IMR-90 (cell line): ENCODE results near the gene AGBL1. TPM values are rescaled to one million over a fixed set of nuclear protein-coding genes. Genes with fewer than 3 reads are reported as not detected.

Experiments
- ATAC-seq: fragments of 200-7000 bp; cut with Tn5 transposase; 2 replicates; pipeline ENCODE4 v1.9.1; 2020; ENCODE audit warnings: low read depth, mild to moderate bottlenecking, moderate library complexity
- BruUV-seq: library from RNA; stranded (reverse); fragments of 400-500 nt; replicated peaks from 2 replicates; lab custom pipeline; 2021; lab: Mats Ljungman, UMichigan
- CTCF ChIA-PET: fragments of 300-600 bp; formaldehyde crosslinking; extraction: SDS; loops from one replicate; lab custom pipeline; 2021; ENCODE audit warnings: antibody characterized with exemption; lab: Yijun Ruan, JAX
- POLR2A ChIA-PET: fragments of 300-600 bp; sonication (Branson Sonifier 250); formaldehyde crosslinking; loops from one replicate; lab custom pipeline; 2022; ENCODE audit warnings: antibody characterized with exemption; ENCODE audit not compliant: unreplicated experiment; lab: Charles Lee
- DNase-seq: peaks from one replicate; pipeline ENCODE4 v3.0.0; 2013
- H2AFZ ChIP-seq: replicated peaks from 2 replicates; pipeline ENCODE3; 2013; ENCODE audit warnings: low read length, mild to moderate bottlenecking; ENCODE audit not compliant: poor library complexity
- H2AK5ac ChIP-seq: 2 replicates; pipeline ENCODE4 v1.6.1; 2013; ENCODE audit warnings: low read depth, low read length, inconsistent platforms
- H2AK9ac ChIP-seq: replicated peaks from 2 replicates; pipeline ENCODE3; 2013; ENCODE audit warnings: mild to moderate bottlenecking, low read depth, low read length, moderate library complexity; ENCODE audit not compliant: poor library complexity
- H2BK120ac ChIP-seq: 2 replicates; pipeline ENCODE4 v1.6.1; 2013; ENCODE audit warnings: low read depth, low read length, inconsistent platforms
- H2BK15ac ChIP-seq: 3 replicates; pipeline ENCODE4 v1.6.1; 2013; ENCODE audit warnings: low read depth, low read length, inconsistent platforms
- H2BK20ac ChIP-seq: 2 replicates; pipeline ENCODE4 v1.6.1; 2013; ENCODE audit warnings: low read depth, mild to moderate bottlenecking, inconsistent platforms, low read length, moderate library complexity
- H2BK5ac ChIP-seq: 2 replicates; pipeline ENCODE4 v1.6.1; 2013; ENCODE audit warnings: mild to moderate bottlenecking, low read depth, low read length, inconsistent platforms; ENCODE audit not compliant: poor library complexity, severe bottlenecking
- H3K14ac ChIP-seq: replicated peaks from 2 replicates; pipeline ENCODE4 v1.6.1; 2013; ENCODE audit warnings: low read depth, low read length, inconsistent platforms
- H3K18ac ChIP-seq: 2 replicates; pipeline ENCODE4 v1.6.1; 2013; ENCODE audit warnings: low read depth, low read length, control low read depth
- H3K23ac ChIP-seq: 2 replicates; pipeline ENCODE4 v1.6.1; 2013; ENCODE audit warnings: low read depth, low read length, inconsistent platforms
- H3K27ac ChIP-seq: 2 replicates; pipeline ENCODE4 v1.5.1; 2013; ENCODE audit warnings: mild to moderate bottlenecking, control low read depth, low read length; ENCODE audit not compliant: insufficient read depth
- H3K27me3 ChIP-seq: 2 replicates; pipeline ENCODE4 v1.6.1; 2013; ENCODE audit warnings: low read length; ENCODE audit not compliant: control insufficient read depth, insufficient read depth
- H3K36me3 ChIP-seq: 2 replicates; pipeline ENCODE4 v1.6.1; 2013; ENCODE audit warnings: low read length, mixed read lengths; ENCODE audit not compliant: control insufficient read depth, insufficient read depth
- H3K4ac ChIP-seq: 2 replicates; pipeline ENCODE4 v1.6.1; 2013; ENCODE audit warnings: low read depth, low read length, inconsistent platforms
- H3K4me1 ChIP-seq: 2 replicates; pipeline ENCODE4 v1.6.1; 2013; ENCODE audit warnings: low read length, mixed read lengths; ENCODE audit not compliant: control insufficient read depth, insufficient read depth
- H3K4me2 ChIP-seq: 2 replicates; pipeline ENCODE4 v1.6.1; 2013; ENCODE audit warnings: low read depth, mild to moderate bottlenecking, control low read depth, low read length, moderate library complexity
- H3K4me3 ChIP-seq: 2 replicates; pipeline ENCODE4 v1.5.1; 2013; ENCODE audit warnings: low read depth, mild to moderate bottlenecking, control low read depth, low read length, moderate library complexity; ENCODE audit not compliant: insufficient read depth
- H3K56ac ChIP-seq: 2 replicates; pipeline ENCODE4 v1.6.1; 2013; ENCODE audit warnings: low read length, inconsistent platforms; ENCODE audit not compliant: insufficient read depth; ENCODE audit errors: extremely low read depth
- H3K79me1 ChIP-seq, 2 experiments: 2 replicates each; pipeline ENCODE4 v1.6.1; 2013; ENCODE audit warnings: low read length in 2 of 2, inconsistent platforms in 1 of 2, low read depth in 1 of 2
- H3K9ac ChIP-seq: 2 replicates; pipeline ENCODE4 v1.6.1; 2013; ENCODE audit warnings: low read depth, low read length, control low read depth
- H3K9me1 ChIP-seq: 2 replicates; pipeline ENCODE4 v1.6.1; 2013; ENCODE audit warnings: low read length, inconsistent platforms; ENCODE audit not compliant: insufficient read depth
- H3K9me3 ChIP-seq: 2 replicates; pipeline ENCODE4 v1.6.1; 2013; ENCODE audit warnings: low read length; ENCODE audit not compliant: control insufficient read depth, insufficient read depth
- H4K20me1 ChIP-seq: 2 replicates; pipeline ENCODE4 v1.6.1; 2013; ENCODE audit warnings: low read length, inconsistent platforms; ENCODE audit not compliant: insufficient read depth
- H4K5ac ChIP-seq: 2 replicates; pipeline ENCODE4 v1.6.1; 2013; ENCODE audit warnings: mild to moderate bottlenecking, low read depth, low read length, control low read depth
- H4K8ac ChIP-seq, 2 experiments: 2 replicates each; pipeline ENCODE4 v1.6.1; 2013; ENCODE audit warnings: low read depth in 2 of 2, low read length in 2 of 2, control low read depth in 1 of 2, inconsistent platforms in 1 of 2
- H4K91ac ChIP-seq: 2 replicates; pipeline ENCODE4 v1.6.1; 2013; ENCODE audit warnings: low read depth, low read length, inconsistent platforms; ENCODE audit not compliant: insufficient read depth
- BHLHE40 ChIP-seq: fragments of 150-350 bp; IDR thresholded peaks from 2 replicates; pipeline ENCODE4 v1.6.1; 2016; ENCODE audit warnings: mild to moderate bottlenecking, low read depth, low read length
- CEBPB ChIP-seq: IDR thresholded peaks from 2 replicates; pipeline ENCODE4 v1.6.1; 2012; ENCODE audit warnings: low read depth, low read length, improper control_type of control experiment
- CHD1 ChIP-seq: IDR thresholded peaks from 2 replicates; pipeline ENCODE4 v1.6.1; 2012; ENCODE audit warnings: low read depth, low read length, improper control_type of control experiment
- FOS ChIP-seq: fragments of 150-350 bp; IDR thresholded peaks from 2 replicates; pipeline ENCODE4 v1.6.1; 2016; ENCODE audit warnings: low read depth, low read length
- MAFK ChIP-seq: IDR thresholded peaks from 2 replicates; pipeline ENCODE4 v1.6.1; 2012; ENCODE audit warnings: low read depth, low read length, improper control_type of control experiment
- MAZ ChIP-seq: IDR thresholded peaks from 2 replicates; pipeline ENCODE4 v1.6.1; 2012; ENCODE audit warnings: low read depth, mild to moderate bottlenecking, low read length, improper control_type of control experiment, moderate library complexity, borderline replicate concordance
- MXI1 ChIP-seq: IDR thresholded peaks from 2 replicates; pipeline ENCODE4 v1.6.1; 2012; ENCODE audit warnings: low read depth, mild to moderate bottlenecking, low read length, moderate library complexity, borderline replicate concordance
- NFE2L2 ChIP-seq: fragments of 150-350 bp; IDR thresholded peaks from 2 replicates; pipeline ENCODE4 v1.6.1; 2016; ENCODE audit warnings: low read depth, mild to moderate bottlenecking, low read length
- RAD21 ChIP-seq: IDR thresholded peaks from 2 replicates; pipeline ENCODE4 v1.6.1; 2012; ENCODE audit warnings: low read length, improper control_type of control experiment
- RFX5 ChIP-seq: IDR thresholded peaks from 2 replicates; pipeline ENCODE4 v1.8.0; 2012; ENCODE audit warnings: low read depth, mild to moderate bottlenecking, low read length, moderate library complexity
- SMC3 ChIP-seq: fragments of 150-350 bp; IDR thresholded peaks from 2 replicates; pipeline ENCODE4 v1.6.1; 2016; ENCODE audit warnings: low read depth, mild to moderate bottlenecking, antibody characterized with exemption, low read length, moderate library complexity
- WGBS, 2 experiments: methylation state at CpG; one replicate each; pipeline versions ENCODE4 v1.1.5 to v1.1.7; 2013; ENCODE audit warnings: missing lambda C conversion rate in 2 of 2; ENCODE audit not compliant: insufficient read length in 1 of 2; ENCODE audit errors: extremely low coverage in 2 of 2; 5-methylcytosine and 5-hydroxymethylcytosine counted together
- dilution Hi-C: fragments of 300-500 bp; cut with HindIII; formaldehyde crosslinking; loops from one replicate; pipeline ENCODE4 v1.14.3; 2018; ENCODE audit warnings: low sequenced_read_pairs; ENCODE audit not compliant: unreplicated experiment
- in situ Hi-C: fragments of 300-500 bp; cut with MboI; formaldehyde crosslinking; loops from 3 replicates; pipeline ENCODE4 v1.14.3; 2019; ENCODE audit warnings: low sequenced_read_pairs, inconsistent platforms, mixed read lengths
- intact Hi-C: fragments of 100-400 bp; cut with micrococcal nuclease; formaldehyde crosslinking; loops from 2 replicates; pipeline ENCODE4 v1.10.0; 2022
- polyA plus RNA-seq, 3 experiments: library from polyadenylated mRNA; depleted of rRNA; stranded (reverse); fragments of >200 nt; gene quantifications; 2 replicates each; pipeline ENCODE4 v1.2.3, GENCODE V29; 2012; ENCODE audit warnings: low replicate concordance in 1 of 3
- total RNA-seq: library from RNA; depleted of rRNA; stranded (reverse); fragments of >200 nt; gene quantifications from 2 replicates; pipeline ENCODE4 v1.2.3, GENCODE V29; 2012
- TF ChIP-seq, protein P1 (sequence below): conservative IDR thresholded peaks from 2 replicates; pipeline ENCODE4 v1.5.1; 2012; ENCODE audit warnings: mild to moderate bottlenecking, low read depth, low read length, improper control_type of control experiment
- TF ChIP-seq, protein P2 (sequence below): fragments of 150-350 bp; IDR thresholded peaks from 2 replicates; pipeline ENCODE4 v1.6.1; 2017; ENCODE audit warnings: mild to moderate bottlenecking, antibody characterized with exemption, low read length, low read depth
- TF ChIP-seq, protein P3 (sequence below): fragments of 150-350 bp; IDR thresholded peaks from 2 replicates; pipeline ENCODE4 v1.6.1; 2016; ENCODE audit warnings: low read depth, mild to moderate bottlenecking, low read length, moderate library complexity, borderline replicate concordance

The AGBL1 gene
- total and polyA plus RNA-seq, 2 of the 4 experiments (the other 2 are of a cell fraction) = not detected

DNA sequence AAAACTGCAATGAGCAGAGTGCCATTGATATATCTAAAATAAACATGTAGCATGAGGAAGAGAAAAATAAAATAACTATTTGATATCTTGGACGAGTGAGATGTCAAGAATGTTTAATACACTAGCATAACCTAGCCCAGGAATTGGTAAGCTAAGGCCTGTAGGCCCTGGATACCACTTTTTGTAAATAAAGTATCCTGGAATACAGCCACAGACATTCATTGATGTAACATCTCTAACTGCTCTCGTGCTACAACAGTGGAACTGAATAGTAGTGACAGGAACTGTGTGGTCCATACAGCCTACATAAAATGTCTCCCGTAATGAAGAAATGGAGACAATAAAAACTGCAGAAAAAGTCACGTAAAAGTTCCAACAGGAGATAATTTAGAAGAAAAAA lies 869.0 kb downstream of the AGBL1 start:
- Histone ChIP-seq H2BK120ac (no peak overlapping the region), H3K79me1 (no peaks in the 10 kb centered on the region), H3K27me3 (no peaks in the 10 kb centered on the region), H3K18ac (no peak overlapping the region), H3K36me3 (no peaks in the 10 kb centered on the region), H3K4ac (no peak overlapping the region), H4K20me1 (no peaks in the 10 kb centered on the region), H3K4me2 (no peak overlapping the region), H3K27ac (no peak overlapping the region), H4K91ac (no peak overlapping the region), H2AK5ac (no peak overlapping the region), H3K9me3 (peaks cover 6% of the 10 kb centered on the region), H3K14ac (no peak overlapping the region), H4K8ac (no peak overlapping the region), H3K9ac (no peak overlapping the region), H2AFZ (no peak overlapping the region), H3K4me3 (no peak overlapping the region), H2AK9ac (no peak overlapping the region), H3K23ac (no peak overlapping the region), H3K56ac (no peak overlapping the region), H4K5ac (no peak overlapping the region), H2BK20ac (no peak overlapping the region), H2BK5ac (no peak overlapping the region), H2BK15ac (no peak overlapping the region), H3K4me1 (no peaks in the 10 kb centered on the region), H3K9me1 (no peaks in the 10 kb centered on the region)
- ATAC-seq = no peak
- CTCF ChIA-PET = no interaction called here
- TF ChIP-seq CEBPB (no peak), MXI1 (no peak), RFX5 (no peak), RAD21 (no peak), MAZ (no peak), NFE2L2 (no peak), SMC3 (no peak), MAFK (no peak), CHD1 (no peak), FOS (no peak), BHLHE40 (no peak)
- TF ChIP-seq, protein P1, sequence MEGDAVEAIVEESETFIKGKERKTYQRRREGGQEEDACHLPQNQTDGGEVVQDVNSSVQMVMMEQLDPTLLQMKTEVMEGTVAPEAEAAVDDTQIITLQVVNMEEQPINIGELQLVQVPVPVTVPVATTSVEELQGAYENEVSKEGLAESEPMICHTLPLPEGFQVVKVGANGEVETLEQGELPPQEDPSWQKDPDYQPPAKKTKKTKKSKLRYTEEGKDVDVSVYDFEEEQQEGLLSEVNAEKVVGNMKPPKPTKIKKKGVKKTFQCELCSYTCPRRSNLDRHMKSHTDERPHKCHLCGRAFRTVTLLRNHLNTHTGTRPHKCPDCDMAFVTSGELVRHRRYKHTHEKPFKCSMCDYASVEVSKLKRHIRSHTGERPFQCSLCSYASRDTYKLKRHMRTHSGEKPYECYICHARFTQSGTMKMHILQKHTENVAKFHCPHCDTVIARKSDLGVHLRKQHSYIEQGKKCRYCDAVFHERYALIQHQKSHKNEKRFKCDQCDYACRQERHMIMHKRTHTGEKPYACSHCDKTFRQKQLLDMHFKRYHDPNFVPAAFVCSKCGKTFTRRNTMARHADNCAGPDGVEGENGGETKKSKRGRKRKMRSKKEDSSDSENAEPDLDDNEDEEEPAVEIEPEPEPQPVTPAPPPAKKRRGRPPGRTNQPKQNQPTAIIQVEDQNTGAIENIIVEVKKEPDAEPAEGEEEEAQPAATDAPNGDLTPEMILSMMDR = no peak
- TF ChIP-seq, protein P2, sequence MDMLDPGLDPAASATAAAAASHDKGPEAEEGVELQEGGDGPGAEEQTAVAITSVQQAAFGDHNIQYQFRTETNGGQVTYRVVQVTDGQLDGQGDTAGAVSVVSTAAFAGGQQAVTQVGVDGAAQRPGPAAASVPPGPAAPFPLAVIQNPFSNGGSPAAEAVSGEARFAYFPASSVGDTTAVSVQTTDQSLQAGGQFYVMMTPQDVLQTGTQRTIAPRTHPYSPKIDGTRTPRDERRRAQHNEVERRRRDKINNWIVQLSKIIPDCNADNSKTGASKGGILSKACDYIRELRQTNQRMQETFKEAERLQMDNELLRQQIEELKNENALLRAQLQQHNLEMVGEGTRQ = no peak
- TF ChIP-seq, protein P3, sequence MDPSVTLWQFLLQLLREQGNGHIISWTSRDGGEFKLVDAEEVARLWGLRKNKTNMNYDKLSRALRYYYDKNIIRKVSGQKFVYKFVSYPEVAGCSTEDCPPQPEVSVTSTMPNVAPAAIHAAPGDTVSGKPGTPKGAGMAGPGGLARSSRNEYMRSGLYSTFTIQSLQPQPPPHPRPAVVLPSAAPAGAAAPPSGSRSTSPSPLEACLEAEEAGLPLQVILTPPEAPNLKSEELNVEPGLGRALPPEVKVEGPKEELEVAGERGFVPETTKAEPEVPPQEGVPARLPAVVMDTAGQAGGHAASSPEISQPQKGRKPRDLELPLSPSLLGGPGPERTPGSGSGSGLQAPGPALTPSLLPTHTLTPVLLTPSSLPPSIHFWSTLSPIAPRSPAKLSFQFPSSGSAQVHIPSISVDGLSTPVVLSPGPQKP = no peak
- dilution Hi-C loops (no loop called here), in situ Hi-C loops (no loop called here), intact Hi-C loops (no loop called here)
- POLR2A ChIA-PET = no interaction called here
- no TSS peak for BruUV-seq
- WGBS, 2 experiments = no CpG with 5 or more reads among the region's 4 CpGs
- DNase-seq = no peak
